OCI-LY7 (cell line): ENCODE data around the gene ALK. TPM values are rescaled to one million over a fixed set of nuclear protein-coding genes. Genes with fewer than 3 reads are reported as not detected.

Experiments used
- BruUV-seq: library from RNA; stranded (reverse); fragments of 400-500 nt; replicated peaks from 2 replicates; lab custom pipeline; 2021; lab: Mats Ljungman, UMichigan
- CTCF ChIA-PET: fragments of 300-600 bp; sonication (Branson Sonifier 250); formaldehyde crosslinking; loops from one replicate; lab custom pipeline; 2022; ENCODE audit warnings: antibody characterized with exemption; ENCODE audit not compliant: unreplicated experiment; lab: Charles Lee
- POLR2A ChIA-PET: fragments of 300-600 bp; sonication (Branson Sonifier 250); formaldehyde crosslinking; loops from one replicate; lab custom pipeline; 2022; ENCODE audit warnings: antibody characterized with exemption; lab: Charles Lee
- DNase-seq: peaks from one replicate; pipeline ENCODE4 v3.0.0-alpha.2; 2015; ENCODE audit warnings: low spot score
- H2AFZ ChIP-seq: fragments of 200-600 bp; sonication (generic), shearing (Covaris generic); 2 replicates; pipeline ENCODE4 v1.6.1; 2014; ENCODE audit warnings: mild to moderate bottlenecking, antibody characterized with exemption, low read length, moderate library complexity
- H3K27ac ChIP-seq: fragments of 200-600 bp; sonication (generic); 2 replicates; pipeline ENCODE4 v1.5.1; 2014; ENCODE audit warnings: mixed run types, low read depth, mild to moderate bottlenecking, moderate library complexity, low read length, inconsistent platforms; ENCODE audit not compliant: poor library complexity, severe bottlenecking
- H3K36me3 ChIP-seq: fragments of 200-600 bp; sonication (generic); 2 replicates; pipeline ENCODE4 v1.6.1; 2014; ENCODE audit warnings: mild to moderate bottlenecking, antibody characterized with exemption, low read length, moderate library complexity, mixed read lengths; ENCODE audit not compliant: insufficient read depth
- H3K4me1 ChIP-seq: fragments of 200-600 bp; sonication (generic); 2 replicates; pipeline ENCODE4 v1.5.1; 2014; ENCODE audit warnings: mild to moderate bottlenecking, low read length; ENCODE audit not compliant: insufficient read depth, poor library complexity, severe bottlenecking
- H3K4me2 ChIP-seq: fragments of 200-600 bp; sonication (generic); 2 replicates; pipeline ENCODE4 v1.6.1; 2014; ENCODE audit warnings: mild to moderate bottlenecking, low read length
- H3K4me3 ChIP-seq: fragments of 200-600 bp; sonication (generic); 2 replicates; pipeline ENCODE4 v1.5.1; 2014; ENCODE audit warnings: mild to moderate bottlenecking, low read depth, low read length; ENCODE audit not compliant: poor library complexity, severe bottlenecking
- H3K79me2 ChIP-seq: fragments of 200-600 bp; sonication (generic); 2 replicates; pipeline ENCODE4 v1.6.1; 2016; ENCODE audit warnings: low read depth, mild to moderate bottlenecking, low read length, moderate library complexity, mixed read lengths; ENCODE audit not compliant: insufficient read depth
- H3K9me2 ChIP-seq: fragments of 200-600 bp; sonication (generic); 2 replicates; pipeline ENCODE4 v1.6.1; 2016; ENCODE audit warnings: mild to moderate bottlenecking, low read length, mixed read lengths; ENCODE audit not compliant: insufficient read depth
- H3K9me3 ChIP-seq: fragments of 200-600 bp; sonication (generic); 2 replicates; pipeline ENCODE4 v1.6.1; 2014; ENCODE audit warnings: mild to moderate bottlenecking, mixed run types, low read length, mixed read lengths
- H4K20me1 ChIP-seq: fragments of 200-600 bp; sonication (generic); 2 replicates; pipeline ENCODE4 v1.6.1; 2014; ENCODE audit warnings: mild to moderate bottlenecking, antibody characterized with exemption, low read length, moderate library complexity, mixed read lengths; ENCODE audit not compliant: insufficient read depth
- CTCF ChIP-seq: fragments of 200-600 bp; sonication (generic); conservative IDR thresholded peaks from 2 replicates; pipeline ENCODE4 v1.5.1; 2014; ENCODE audit warnings: mild to moderate bottlenecking, antibody characterized with exemption, low read length, moderate library complexity, mixed read lengths
- EZH2phosphoT487 ChIP-seq: fragments of 200-600 bp; sonication (generic); IDR thresholded peaks from 2 replicates; pipeline ENCODE4 v1.6.1; 2018; ENCODE audit warnings: low read depth, borderline replicate concordance, mild to moderate bottlenecking, mixed run types, antibody characterized with exemption, low read length, moderate library complexity, mixed read lengths
- intact Hi-C: fragments of 100-400 bp; cut with micrococcal nuclease; formaldehyde crosslinking; loops from one replicate; pipeline ENCODE4 v1.10.0; 2022; ENCODE audit not compliant: unreplicated experiment
- total RNA-seq, 2 experiments: library from RNA; depleted of rRNA in 1 of 2; stranded (reverse); fragments of >200 nt in 1 of 2; shearing (Covaris generic) in 1 of 2; gene quantifications; 2 replicates each; pipeline ENCODE4 v1.2.3, GENCODE V29; 2014 to 2022

The ALK gene
- total RNA-seq, 2 experiments from 2014 or later: 0.09 TPM; not detected in 1

DNA sequence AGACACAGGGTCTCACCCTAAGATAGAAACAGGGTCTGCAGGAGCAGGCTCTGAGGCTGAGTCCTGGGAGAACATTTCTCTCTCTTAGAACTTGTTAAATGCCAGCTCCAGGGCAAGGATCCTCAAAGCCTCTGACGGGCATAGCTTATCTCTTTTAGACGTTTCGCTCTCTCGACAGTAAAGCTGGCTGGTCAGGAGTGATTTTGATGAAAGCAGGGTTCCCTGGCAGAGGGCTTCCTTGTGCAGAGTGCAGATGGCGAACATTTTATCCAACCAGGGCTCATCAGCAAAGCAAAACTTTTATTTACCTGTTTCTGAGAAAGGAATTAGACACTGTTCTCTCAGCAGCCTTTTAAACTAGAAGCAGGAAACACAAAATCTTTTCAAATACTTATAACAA lies 350.8 kb downstream of the ALK start:
- no peak overlapping the region for H2AFZ ChIP-seq
- no peak overlapping the region for H3K4me3 ChIP-seq
- no peak overlapping the region for H3K27ac ChIP-seq
- no peaks in the 10 kb centered on the region for H3K9me3 ChIP-seq
- no peaks in the 10 kb centered on the region for H3K36me3 ChIP-seq
- TF ChIP-seq EZH2phosphoT487 (no peak), CTCF (no peak)
- DNase-seq: no peak
- BruUV-seq: no TSS peak
- H4K20me1 ChIP-seq: no peaks in the 10 kb centered on the region; the same call in 1 of the 2 replicates
- ChIA-PET CTCF (no interaction called here), POLR2A (no interaction called here)
- intact Hi-C loops: no loop called here
- no peak overlapping the region for H3K4me2 ChIP-seq
- no peaks in the 10 kb centered on the region for H3K9me2 ChIP-seq
- H3K79me2 ChIP-seq: no peaks in the 10 kb centered on the region
- H3K4me1 ChIP-seq: no peaks in the 10 kb centered on the region

DNA sequence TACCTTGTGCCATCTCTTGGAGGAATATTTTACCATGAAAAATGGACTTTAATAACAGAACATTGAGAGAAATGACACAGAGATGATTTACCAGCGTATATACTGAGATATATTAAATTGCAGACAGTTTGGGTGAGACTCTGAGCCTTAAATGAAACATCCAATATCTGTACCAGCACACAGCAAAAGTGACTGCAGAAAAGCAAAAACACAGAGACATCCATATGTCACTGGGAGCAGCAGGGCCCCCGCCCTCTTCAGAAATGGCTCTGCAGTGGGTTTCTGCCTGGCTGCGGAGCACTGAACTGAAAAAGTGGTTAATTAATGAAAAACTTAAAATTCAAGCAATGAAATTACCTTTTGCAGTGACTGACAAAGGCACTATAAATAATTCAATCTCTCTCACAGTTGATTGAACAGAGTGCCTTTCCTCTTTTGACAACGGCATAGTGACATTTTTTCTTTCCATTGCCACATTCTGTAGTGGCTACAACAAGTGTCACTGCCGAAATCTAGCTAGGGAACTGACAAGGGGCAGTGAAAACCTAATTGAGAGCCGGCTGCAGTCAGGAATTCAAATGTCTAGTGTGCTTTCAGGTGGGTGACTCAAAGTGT lies 353.4 kb downstream of the ALK start:
- intact Hi-C loops: no loop called here
- Histone ChIP-seq H3K4me2 (no peak overlapping the region), H3K79me2 (no peaks in the 10 kb centered on the region), H3K4me1 (no peaks in the 10 kb centered on the region), H3K9me3 (no peaks in the 10 kb centered on the region), H2AFZ (no peak overlapping the region), H3K36me3 (no peaks in the 10 kb centered on the region), H4K20me1 (no peaks in the 10 kb centered on the region; the same call in 1 of the 2 replicates), H3K4me3 (no peak overlapping the region), H3K9me2 (no peaks in the 10 kb centered on the region), H3K27ac (no peak overlapping the region)
- BruUV-seq: no TSS peak
- ChIA-PET POLR2A (no interaction called here), CTCF (no interaction called here)
- TF ChIP-seq EZH2phosphoT487 (no peak), CTCF (no peak)
- DNase-seq: no peak

GRCh38 chr2:29563697-29564096 lies 357.7 kb downstream of the ALK start:
- DNase-seq: no peak
- intact Hi-C loops: no loop called here
- Histone ChIP-seq H4K20me1 (no peaks in the 10 kb centered on the region; the same call in 1 of the 2 replicates), H3K9me3 (no peaks in the 10 kb centered on the region), H3K4me1 (no peaks in the 10 kb centered on the region), H3K36me3 (no peaks in the 10 kb centered on the region), H3K9me2 (no peaks in the 10 kb centered on the region), H3K79me2 (no peaks in the 10 kb centered on the region), H3K27ac (no peak overlapping the region), H2AFZ (no peak overlapping the region), H3K4me3 (no peak overlapping the region), H3K4me2 (no peak overlapping the region)
- ChIA-PET POLR2A (no interaction called here), CTCF (no interaction called here)
- TF ChIP-seq EZH2phosphoT487: no peak
- BruUV-seq: no TSS peak
